ENCODE measurements around the gene ZBTB44.

Gene ZBTB44

GRCh38 chr11:130209954-130210854 lies 104.5 kb downstream of the ZBTB44 start:
- no peak for TF ChIP-seq ZNF274 (IDR thresholded peaks at IDR 0.05; ENCODE audit: low read depth, low read length)
- no peak overlapping the region for H3K4me3 ChIP-seq (ENCODE audit: low read length)

- no peak overlapping the region for H3K4me3 ChIP-seq (ENCODE audit: low read length)
- TF ChIP-seq ZNF274 (IDR thresholded peaks at IDR 0.05; ENCODE audit: low read depth, low read length) = no peak
Observed at GRCh38 chr11:130209128-130209932, 105.4 kb downstream of the ZBTB44 start.

- no peak overlapping the region for H3K4me3 ChIP-seq (ENCODE audit: low read length)
Observed at GRCh38 chr11:130208241-130209127, 106.2 kb downstream of the ZBTB44 start.

DNA sequence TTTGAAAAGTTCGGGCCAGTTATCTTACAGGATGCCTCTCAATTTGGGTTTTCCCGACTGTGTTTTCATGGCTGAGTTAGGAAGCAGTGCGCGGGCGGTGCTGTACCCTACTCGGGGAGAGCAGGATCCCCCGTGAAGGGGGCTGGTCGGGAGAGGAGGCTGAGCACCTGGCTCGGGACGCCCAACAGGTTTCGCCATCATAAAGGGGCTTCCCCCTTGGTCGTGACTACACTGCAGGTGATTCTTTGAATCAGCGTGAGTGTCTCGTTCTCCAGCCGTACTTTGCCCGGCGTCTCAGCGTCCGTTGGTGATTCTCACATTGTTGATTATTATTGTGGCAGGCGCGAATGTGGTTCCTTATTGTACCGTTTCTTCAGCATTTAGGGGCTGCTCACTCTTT lies 108.6 kb downstream of the ZBTB44 start:
- TF ChIP-seq ZNF274 (IDR thresholded peaks at IDR 0.05; ENCODE audit: low read depth, low read length) = no peak
- no peak overlapping the region for H3K4me3 ChIP-seq (ENCODE audit: low read length)

More at GRCh38 chr11:130208241-130209127, 106.2 kb downstream of the ZBTB44 start:
- no peak for TF ChIP-seq ZNF274 (IDR thresholded peaks at IDR 0.05; ENCODE audit: low read depth, low read length)

DNA sequence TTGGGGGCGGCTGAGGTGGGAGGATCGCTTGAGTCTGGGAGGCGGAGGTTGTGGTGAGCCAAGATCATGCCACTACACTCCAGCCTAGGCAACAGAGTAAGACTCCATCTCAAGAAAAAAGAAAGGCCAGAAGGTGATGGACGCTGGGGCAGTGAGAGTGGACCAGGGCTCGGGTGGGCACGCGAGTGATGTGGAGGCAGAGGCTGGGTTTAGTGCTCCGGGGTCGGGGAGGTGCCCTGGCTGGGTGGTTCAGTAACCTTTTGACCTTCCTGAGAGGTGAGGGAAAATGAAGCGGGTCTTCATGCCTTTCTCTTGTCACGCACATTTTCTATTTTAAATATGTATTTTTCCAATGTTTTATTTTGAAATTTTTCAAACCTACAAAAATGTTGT lies 110.0 kb downstream of the ZBTB44 start:
- no peak overlapping the region for H3K4me3 ChIP-seq (ENCODE audit: low read length)
- no peak for TF ChIP-seq ZNF274 (IDR thresholded peaks at IDR 0.05; ENCODE audit: low read depth, low read length)

DNA sequence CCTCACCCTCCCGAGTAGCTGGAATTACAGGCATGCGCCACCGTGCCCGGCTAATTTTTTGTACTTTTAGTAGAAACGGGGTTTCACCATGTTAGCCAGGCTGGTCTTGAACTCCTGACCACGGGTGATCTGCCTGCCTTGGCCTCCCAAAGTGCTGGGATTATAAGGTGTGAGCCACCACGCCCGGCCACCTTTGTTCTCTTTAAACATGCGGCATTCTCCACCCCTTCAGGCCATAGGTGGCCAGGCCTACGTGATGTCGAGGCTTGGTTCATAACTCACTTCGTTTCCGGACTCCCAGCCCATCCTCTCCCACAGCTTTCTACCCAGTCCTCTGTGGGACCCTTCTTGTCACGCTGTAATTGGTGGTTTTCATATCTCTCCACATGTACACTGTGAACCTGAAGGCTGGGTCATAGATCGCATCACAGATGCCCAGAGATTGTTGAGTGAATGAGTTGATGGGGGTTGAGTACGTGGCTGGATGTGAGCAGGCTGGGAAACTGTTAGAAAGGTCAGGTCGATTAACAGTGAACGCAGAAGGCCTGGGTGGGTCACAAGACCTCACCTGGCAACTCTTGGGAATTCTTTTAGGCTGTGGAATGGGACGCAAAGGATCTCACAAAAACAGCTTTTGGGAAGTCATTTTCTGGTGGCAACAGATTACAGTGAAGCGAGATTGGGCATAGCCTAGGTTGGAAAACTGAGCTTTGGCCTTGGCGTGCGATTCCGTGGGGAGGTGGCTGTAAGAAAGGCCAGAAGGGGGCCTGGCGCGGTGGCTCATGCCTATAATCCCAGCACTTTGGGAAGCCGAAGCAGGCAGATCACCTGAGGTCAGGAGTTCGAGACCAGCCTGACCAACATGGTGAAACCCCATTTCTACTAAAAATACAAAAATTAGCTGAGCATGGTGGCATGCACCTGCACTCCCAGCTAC lies 110.7 kb downstream of the ZBTB44 start:
- no peak for TF ChIP-seq ZNF274 (IDR thresholded peaks at IDR 0.05; ENCODE audit: low read depth, low read length)
- no peak overlapping the region for H3K4me3 ChIP-seq (ENCODE audit: low read length)

DNA sequence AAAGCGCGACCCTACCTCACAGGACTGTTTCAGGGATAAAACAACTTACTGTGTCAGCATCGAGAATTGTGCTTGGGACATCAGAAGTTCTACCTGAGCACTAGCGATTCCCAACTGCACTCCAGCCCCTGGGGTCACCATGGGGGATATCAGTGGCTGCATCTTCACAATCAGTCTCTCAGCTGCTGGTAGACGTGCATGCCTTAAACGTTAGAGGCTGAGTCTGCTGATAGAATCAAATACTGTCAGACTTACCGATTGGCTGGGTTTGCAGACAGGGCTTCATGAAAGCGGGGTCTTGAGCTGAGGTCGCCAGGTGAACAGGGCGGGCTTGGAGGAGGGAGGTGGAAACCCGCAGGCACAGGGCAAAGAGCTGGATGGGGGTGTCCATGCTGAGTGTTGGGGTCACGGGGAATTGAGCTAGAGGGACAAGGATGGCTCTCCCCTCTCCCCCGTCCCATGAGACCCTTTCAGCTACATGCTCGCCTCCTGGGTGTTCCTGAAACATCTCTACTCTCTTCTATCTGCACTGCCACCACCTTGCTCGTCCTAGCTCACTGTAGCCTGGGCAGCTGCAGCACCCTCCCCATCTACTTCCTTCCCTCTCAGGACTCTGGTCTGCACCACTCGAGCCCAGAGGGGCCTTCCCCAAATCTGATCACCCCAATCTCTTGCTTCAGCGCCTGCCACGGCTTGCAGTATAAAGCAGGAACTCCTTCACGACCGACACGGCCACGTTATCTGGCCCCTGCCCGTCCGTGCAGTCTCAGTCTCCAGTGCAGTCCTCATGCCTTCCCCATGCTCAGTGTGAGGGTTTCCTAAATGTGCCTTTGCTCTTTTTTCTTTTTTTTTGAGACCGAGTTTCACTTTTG lies 111.7 kb downstream of the ZBTB44 start:
- TF ChIP-seq ZNF274 (IDR thresholded peaks at IDR 0.05; ENCODE audit: low read depth, low read length) = no peak
- no peak overlapping the region for H3K4me3 ChIP-seq (ENCODE audit: low read length)

- no peak overlapping the region for H3K4me3 ChIP-seq (ENCODE audit: low read length)
- TF ChIP-seq ZNF274 (IDR thresholded peaks at IDR 0.05; ENCODE audit: low read depth, low read length) = no peak
Observed at GRCh38 chr11:130202009-130202817, 112.5 kb downstream of the ZBTB44 start.

GRCh38 chr11:130201026-130201425 lies 113.7 kb downstream of the ZBTB44 start:
- TF ChIP-seq ZNF274 (IDR thresholded peaks at IDR 0.05; ENCODE audit: low read depth, low read length) = no peak
- no peak overlapping the region for H3K4me3 ChIP-seq (ENCODE audit: low read length)

DNA sequence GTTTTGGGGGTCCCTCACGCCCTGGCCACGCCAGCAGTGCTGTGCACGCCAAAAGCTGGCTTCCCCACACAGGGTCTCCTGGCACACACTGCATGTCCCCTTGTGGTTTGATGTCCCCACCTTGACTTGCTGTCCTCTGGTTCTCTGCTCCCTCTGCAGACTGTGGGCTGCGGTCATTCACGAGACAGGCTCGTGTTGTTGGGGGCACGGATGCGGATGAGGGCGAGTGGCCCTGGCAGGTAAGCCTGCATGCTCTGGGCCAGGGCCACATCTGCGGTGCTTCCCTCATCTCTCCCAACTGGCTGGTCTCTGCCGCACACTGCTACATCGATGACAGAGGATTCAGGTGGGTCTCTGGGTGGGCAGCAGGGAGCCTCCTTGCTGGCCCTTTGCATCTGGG lies 114.9 kb downstream of the ZBTB44 start:
- no peak overlapping the region for H3K4me3 ChIP-seq (ENCODE audit: low read length)
- no peak for TF ChIP-seq ZNF274 (IDR thresholded peaks at IDR 0.05; ENCODE audit: low read depth, low read length)

GRCh38 chr11:130198964-130199363 lies 115.8 kb downstream of the ZBTB44 start:
- H3K4me3 ChIP-seq (ENCODE audit: low read length) = no peak overlapping the region
- TF ChIP-seq ZNF274 (IDR thresholded peaks at IDR 0.05; ENCODE audit: low read depth, low read length) = no peak

Data from GM08714 (cell line).